H9 (cell line): ENCODE results near the gene RGSL1. TPM values are rescaled to one million over a fixed set of nuclear protein-coding genes. Genes with fewer than 3 reads are reported as not detected.

Experiments
- DNase-seq: peaks from one replicate; pipeline ENCODE4 v3.0.0-alpha.2; 2017
- H2AFZ ChIP-seq: one replicate; pipeline ENCODE4 v1.6.1; 2013; ENCODE audit warnings: mild to moderate bottlenecking, low read length, control low read depth, moderate library complexity
- H2AK5ac ChIP-seq: 2 replicates; pipeline ENCODE4 v1.6.1; 2013; ENCODE audit warnings: low read length, control low read depth, mixed read lengths; ENCODE audit not compliant: insufficient read length
- H2BK120ac ChIP-seq: one replicate; pipeline ENCODE4 v1.6.1; 2013; ENCODE audit warnings: low read depth, mild to moderate bottlenecking, low read length, control low read depth, inconsistent platforms; ENCODE audit not compliant: poor library complexity, severe bottlenecking
- H2BK12ac ChIP-seq: 2 replicates; pipeline ENCODE4 v1.6.1; 2013; ENCODE audit warnings: low read length, control low read depth, mixed read lengths, low read depth; ENCODE audit not compliant: insufficient read length
- H2BK15ac ChIP-seq: 2 replicates; pipeline ENCODE4 v1.6.1; 2013; ENCODE audit warnings: low read depth, low read length, control low read depth
- H2BK20ac ChIP-seq: one replicate; pipeline ENCODE4 v1.6.1; 2013; ENCODE audit warnings: low read depth, mild to moderate bottlenecking, low read length, control low read depth, inconsistent platforms; ENCODE audit not compliant: poor library complexity, severe bottlenecking
- H2BK5ac ChIP-seq: 2 replicates; pipeline ENCODE4 v1.6.1; 2013; ENCODE audit warnings: low read length, control low read depth, mixed read lengths; ENCODE audit not compliant: insufficient read length
- H3K14ac ChIP-seq: 2 replicates; pipeline ENCODE4 v1.6.1; 2013; ENCODE audit warnings: low read length, control low read depth; ENCODE audit not compliant: insufficient read depth
- H3K18ac ChIP-seq: 2 replicates; pipeline ENCODE4 v1.6.1; 2013; ENCODE audit warnings: low read depth, mild to moderate bottlenecking, mixed read lengths, low read length, control low read depth; ENCODE audit not compliant: insufficient read length
- H3K23ac ChIP-seq: 2 replicates; pipeline ENCODE4 v1.6.1; 2013; ENCODE audit warnings: low read length, control low read depth, mixed read lengths, low read depth; ENCODE audit not compliant: insufficient read length
- H3K23me2 ChIP-seq: 2 replicates; pipeline ENCODE4 v1.6.1; 2013; ENCODE audit warnings: low read depth, mild to moderate bottlenecking, mixed read lengths, low read length, control low read depth; ENCODE audit not compliant: insufficient read length, poor library complexity, severe bottlenecking
- H3K27ac ChIP-seq: 2 replicates; pipeline ENCODE4 v1.5.1; 2013; ENCODE audit warnings: low read length, control low read depth, mixed read lengths, low read depth; ENCODE audit not compliant: insufficient read length
- H3K27me3 ChIP-seq: 2 replicates; pipeline ENCODE4 v1.6.1; 2013; ENCODE audit warnings: low read length, control low read depth, inconsistent platforms; ENCODE audit not compliant: insufficient read depth
- H3K4ac ChIP-seq: 2 replicates; pipeline ENCODE4 v1.6.1; 2013; ENCODE audit warnings: low read depth, mild to moderate bottlenecking, control low read depth, inconsistent platforms, low read length, moderate library complexity
- H3K4me1 ChIP-seq: 2 replicates; pipeline ENCODE4 v1.6.1; 2013; ENCODE audit warnings: low read length, control low read depth, inconsistent platforms; ENCODE audit not compliant: insufficient read depth
- H3K4me2 ChIP-seq: 2 replicates; pipeline ENCODE4 v1.6.1; 2013; ENCODE audit warnings: low read length, control low read depth, mixed read lengths; ENCODE audit not compliant: insufficient read length, insufficient read depth
- H3K56ac ChIP-seq: 2 replicates; pipeline ENCODE4 v1.6.1; 2013; ENCODE audit warnings: low read depth, mild to moderate bottlenecking, mixed read lengths, low read length, control low read depth; ENCODE audit not compliant: insufficient read length
- H3K79me1 ChIP-seq: 2 replicates; pipeline ENCODE4 v1.6.1; 2013; ENCODE audit warnings: low read depth, mild to moderate bottlenecking, moderate library complexity, low read length, control low read depth, inconsistent platforms; ENCODE audit not compliant: insufficient read depth, poor library complexity, severe bottlenecking
- H3K79me2 ChIP-seq: 2 replicates; pipeline ENCODE4 v1.6.1; 2013; ENCODE audit warnings: low read length, control low read depth, inconsistent platforms; ENCODE audit not compliant: insufficient read depth
- H3K9ac ChIP-seq: 2 replicates; pipeline ENCODE4 v1.6.1; 2013; ENCODE audit warnings: low read length, control low read depth, mixed read lengths; ENCODE audit not compliant: insufficient read length; ENCODE audit errors: extremely low read depth
- H3K9me3 ChIP-seq: one replicate; pipeline ENCODE4 v1.6.1; 2013; ENCODE audit warnings: low read depth, low read length, inconsistent platforms; ENCODE audit not compliant: control insufficient read depth
- H3T11ph ChIP-seq: one replicate; pipeline ENCODE4 v1.6.1; 2013; ENCODE audit warnings: mild to moderate bottlenecking, low read length, control low read depth, inconsistent platforms
- H4K20me1 ChIP-seq: one replicate; pipeline ENCODE4 v1.6.1; 2013; ENCODE audit not compliant: control insufficient read depth, insufficient read length, insufficient read depth
- H4K5ac ChIP-seq: 2 replicates; pipeline ENCODE4 v1.6.1; 2013; ENCODE audit warnings: low read depth, mild to moderate bottlenecking, mixed read lengths, low read length, control low read depth; ENCODE audit not compliant: insufficient read length
- H4K8ac ChIP-seq: replicated peaks from 2 replicates; pipeline ENCODE4 v1.6.1; 2013; ENCODE audit warnings: low read length, control low read depth, mixed read lengths, low read depth; ENCODE audit not compliant: insufficient read length
- H4K91ac ChIP-seq: 2 replicates; pipeline ENCODE4 v1.6.1; 2013; ENCODE audit warnings: low read depth, mild to moderate bottlenecking, moderate library complexity, mixed read lengths, low read length, control low read depth; ENCODE audit not compliant: insufficient read length
- H3K27ac Mint-ChIP-seq, 3 experiments: 2 replicates in 2 of 3; 3 replicates in 1 of 3; pipeline ENCODE4 v1.8.0; 2020 to 2021; ENCODE audit warnings: mixed read lengths in 3 of 3, mild to moderate bottlenecking in 1 of 3, moderate library complexity in 1 of 3
- H3K27me3 Mint-ChIP-seq: 2 replicates; pipeline ENCODE4 v1.8.0; 2021; ENCODE audit warnings: low read depth, mild to moderate bottlenecking, moderate library complexity, mixed read lengths
- H3K36me3 Mint-ChIP-seq, 3 experiments: 2 replicates in 2 of 3; 3 replicates in 1 of 3; pipeline ENCODE4 v1.8.0; 2020 to 2021; ENCODE audit warnings: low read depth in 3 of 3, mixed read lengths in 3 of 3; ENCODE audit not compliant: insufficient read depth in 1 of 3
- H3K4me1 Mint-ChIP-seq, 2 experiments: 2 replicates each; pipeline ENCODE4 v1.8.0; 2020; ENCODE audit warnings: mixed read lengths in 2 of 2
- H3K4me3 Mint-ChIP-seq, 2 experiments: 2 replicates in 1 of 2; 3 replicates in 1 of 2; pipeline ENCODE4 v1.8.0; 2020 to 2021; ENCODE audit warnings: mild to moderate bottlenecking in 2 of 2, mixed read lengths in 2 of 2, moderate library complexity in 1 of 2
- H3K9me3 Mint-ChIP-seq, 2 experiments: 2 replicates in 1 of 2; 3 replicates in 1 of 2; pipeline ENCODE4 v1.8.0; 2020; ENCODE audit warnings: mild to moderate bottlenecking in 2 of 2, mixed read lengths in 2 of 2, moderate library complexity in 1 of 2
- CTCF ChIP-seq: fragments of 200-600 bp; sonication (generic); conservative IDR thresholded peaks from 3 replicates; pipeline ENCODE4 v1.8.0; 2021; ENCODE audit warnings: antibody characterized with exemption, mild to moderate bottlenecking
- WGBS: extraction: QIAGEN DNeasy Blood & Tissue Kit; methylation state at CpG from one replicate; pipeline ENCODE4 v1.1.7; 2013; ENCODE audit warnings: missing lambda C conversion rate, low lambda C conversion rate, mixed read lengths; ENCODE audit not compliant: insufficient read length; ENCODE audit errors: extremely low coverage; 5-methylcytosine and 5-hydroxymethylcytosine counted together
- total RNA-seq: library from RNA; stranded (reverse); gene quantifications from 2 replicates; pipeline ENCODE4 v1.2.1, GENCODE V29; 2021

Gene RGSL1
- total RNA-seq, 1 experiment from 2014 or later: not detected

DNA sequence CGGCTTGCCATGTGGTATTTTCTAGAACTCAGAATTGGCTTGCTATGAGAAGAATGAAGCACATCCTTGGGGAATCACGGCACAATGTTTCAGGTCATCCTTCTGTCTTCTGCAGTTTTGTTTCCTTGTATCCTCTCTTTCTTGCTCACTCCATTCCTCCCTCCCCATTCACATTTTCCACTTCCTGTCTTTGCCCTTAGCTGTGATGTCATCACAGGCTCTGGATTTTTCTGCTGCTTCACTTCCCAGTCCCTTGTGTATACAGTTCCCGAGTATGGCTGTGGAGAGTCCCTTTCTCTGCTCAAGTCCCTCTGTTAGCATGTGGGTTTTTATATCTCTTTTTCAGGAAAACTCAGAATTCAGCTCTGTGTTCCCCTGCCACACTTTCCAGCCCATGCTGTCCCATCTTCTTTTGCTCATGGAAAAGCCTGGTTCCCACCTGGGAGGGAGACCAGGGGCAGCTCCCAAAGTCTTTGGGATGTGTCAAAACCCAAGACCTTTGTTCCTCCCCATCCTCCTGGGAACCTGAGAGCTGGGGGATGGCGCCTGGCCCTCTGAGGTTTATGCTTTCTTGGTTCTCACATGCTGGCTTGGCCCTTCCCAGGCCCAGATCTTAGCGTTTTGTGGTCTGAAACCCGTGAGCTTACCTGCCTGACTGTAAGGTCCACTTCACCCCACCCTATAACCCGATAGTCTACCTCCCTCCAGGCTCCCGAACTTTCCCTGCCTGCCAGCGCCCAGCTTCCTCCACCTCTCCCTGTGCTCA, 159.1 kb downstream of the RGSL1 start:
- peaks cover 9% of the 10 kb centered on the region; the same call in 1 of the 2 replicates for H3K27me3 ChIP-seq
- H2BK20ac ChIP-seq: no peak overlapping the region
- H3K9ac ChIP-seq: no peak overlapping the region
- no peak overlapping the region for H4K5ac ChIP-seq
- no CpG with 5 or more reads among the region's 9 CpGs for WGBS
- no peak overlapping the region for H2BK12ac ChIP-seq
- no peak overlapping the region for H2BK120ac ChIP-seq
- no peaks in the 10 kb centered on the region for H4K20me1 ChIP-seq
- H3T11ph ChIP-seq: no peak overlapping the region
- H3K27ac Mint-ChIP-seq: no peak overlapping the region
- H4K8ac ChIP-seq: no peak overlapping the region
- no peak overlapping the region for H2BK15ac ChIP-seq
- no peaks in the 10 kb centered on the region for H3K9me3 ChIP-seq
- H3K4me1 ChIP-seq: peaks cover 16% of the 10 kb centered on the region; the same call in 1 of the 2 replicates
- H3K27me3 Mint-ChIP-seq: peaks cover 84% of the 10 kb centered on the region
- H2BK5ac ChIP-seq: no peak overlapping the region
- H3K23me2 ChIP-seq: peaks cover 1% of the 10 kb centered on the region
- no peaks in the 10 kb centered on the region for H3K79me2 ChIP-seq
- H3K4me2 ChIP-seq: no peak overlapping the region
- H4K91ac ChIP-seq: no peak overlapping the region
- H3K9me3 Mint-ChIP-seq: no peaks in the 10 kb centered on the region; a peak in 2 of 5 replicates
- H2AK5ac ChIP-seq: no peak overlapping the region
- no peaks in the 10 kb centered on the region; a peak in 1 of 7 replicates for H3K36me3 Mint-ChIP-seq
- no peak overlapping the region for H2AFZ ChIP-seq
- H3K27ac ChIP-seq: no peak overlapping the region
- TF ChIP-seq CTCF: no peak
- no peaks in the 10 kb centered on the region for H3K79me1 ChIP-seq
- no peak overlapping the region for H3K14ac ChIP-seq
- no peak overlapping the region for H3K4me3 Mint-ChIP-seq
- no peak for DNase-seq
- peaks cover 31 to 35% of the 10 kb centered on the region in 2 experiments for H3K4me1 Mint-ChIP-seq
- no peak overlapping the region for H3K56ac ChIP-seq
- H3K4ac ChIP-seq: no peak overlapping the region
- no peak overlapping the region for H3K18ac ChIP-seq
- H3K23ac ChIP-seq: no peak overlapping the region

Other genes starting within 250 kb of the RGSL1 start
- 311 and 332 TPM in 2 replicates for gene GLUL, start 58.4 kb upstream of the RGSL1 start, total RNA-seq
- not detected in 2 replicates for gene TEDDM1, start 49.5 kb upstream of the RGSL1 start, total RNA-seq
- 0.57 and 0.63 TPM in 2 replicates for gene RNASEL, start 139.1 kb downstream of the RGSL1 start, total RNA-seq
- gene RGS16, start 154.2 kb downstream of the RGSL1 start, total RNA-seq: 6.8 and 6.9 TPM in 2 replicates
- 0.07 TPM in 1 of 2 replicates, not detected in the other for gene RGS8, start 234.4 kb downstream of the RGSL1 start, total RNA-seq